ENCODE measurements around the gene DDR2. TPM values are rescaled to one million over a fixed set of nuclear protein-coding genes. Genes with fewer than 3 reads are reported as not detected.
A peak's percentile ranks its signal among the peaks of the same experiment; 100 is the strongest.

The DDR2 gene
- total RNA-seq, 1 donor from 2014 or later, result 0.69 TPM

- no peak overlapping the region for H3K4me3 ChIP-seq
- H3K27me3 Mint-ChIP-seq (ENCODE audit: insufficient read depth, low read depth), result peaks cover 2% of the 10 kb centered on the region
- no peak overlapping the region for H3K27ac Mint-ChIP-seq
- H3K36me3 Mint-ChIP-seq, result no peaks in the 10 kb centered on the region
- H3K9ac ChIP-seq, result no peak overlapping the region
- H3K27me3 ChIP-seq, result no peaks in the 10 kb centered on the region
- no peaks in the 10 kb centered on the region for H3K9me3 ChIP-seq (ENCODE audit: low read depth)
- TF ChIP-seq EZH2 (IDR thresholded peaks at IDR 0.05) (no peak), CTCF (IDR thresholded peaks at IDR 0.05) (no peak), EZH2phosphoT487 (IDR thresholded peaks at IDR 0.05) (no peak)
- no peak for DNase-seq (ENCODE audit: low spot score)
- no peak overlapping the region for H2AFZ ChIP-seq (replicated peaks)
- H3K4me2 ChIP-seq, result no peak overlapping the region
- peaks cover 10% of the 10 kb centered on the region for H3K4me1 Mint-ChIP-seq
- no peaks in the 10 kb centered on the region for H3K4me1 ChIP-seq
- no peak overlapping the region for H3K27ac ChIP-seq
- no peaks in the 10 kb centered on the region for H3F3A ChIP-seq (ENCODE audit: low read depth)
- no peak overlapping the region for H3K4me3 Mint-ChIP-seq
- no peaks in the 10 kb centered on the region for H3K36me3 ChIP-seq
- H3K9me3 Mint-ChIP-seq, result no peaks in the 10 kb centered on the region
- H4K20me1 ChIP-seq (ENCODE audit: low read depth), result no peaks in the 10 kb centered on the region
- no peaks in the 10 kb centered on the region for H3K79me2 ChIP-seq (ENCODE audit: low read depth)
These were observed 23.0 kb upstream of the DDR2 start for GRCh38 chr1:162609306-162609705.

GRCh38 chr1:162612606-162613400, 19.5 kb upstream of the DDR2 start:
- Mint-ChIP-seq H3K27ac (peak overlapping the region; percentile 44), H3K27me3 (ENCODE audit: insufficient read depth, low read depth) (peaks cover 2% of the 10 kb centered on the region), H3K4me1 (peaks cover 10% of the 10 kb centered on the region), H3K9me3 (peaks cover 12% of the 10 kb centered on the region), H3K4me3 (peak overlapping the region; percentile 15), H3K36me3 (peaks cover 4% of the 10 kb centered on the region)
- Histone ChIP-seq H3K27ac (no peak overlapping the region), H3F3A (ENCODE audit: low read depth) (no peaks in the 10 kb centered on the region), H3K4me1 (no peaks in the 10 kb centered on the region), H3K4me3 (no peak overlapping the region), H4K20me1 (ENCODE audit: low read depth) (no peaks in the 10 kb centered on the region), H3K9me3 (ENCODE audit: low read depth) (peaks cover 17% of the 10 kb centered on the region), H3K4me2 (no peak overlapping the region), H3K27me3 (no peaks in the 10 kb centered on the region), H3K9ac (no peak overlapping the region), H3K36me3 (no peaks in the 10 kb centered on the region), H3K79me2 (ENCODE audit: low read depth) (no peaks in the 10 kb centered on the region), H2AFZ (replicated peaks) (peak overlapping the region; percentile 26)
- no peak for TF ChIP-seq EZH2phosphoT487 (IDR thresholded peaks at IDR 0.05)
- TF ChIP-seq CTCF (IDR thresholded peaks at IDR 0.05), result no peak
- TF ChIP-seq EZH2 (IDR thresholded peaks at IDR 0.05), result no peak
- no peak for DNase-seq (ENCODE audit: low spot score)

- Histone ChIP-seq H3F3A (ENCODE audit: low read depth) (no peaks in the 10 kb centered on the region), H3K36me3 (no peaks in the 10 kb centered on the region), H3K4me2 (no peak overlapping the region), H3K9me3 (ENCODE audit: low read depth) (peaks cover 20% of the 10 kb centered on the region), H4K20me1 (ENCODE audit: low read depth) (no peaks in the 10 kb centered on the region), H3K27me3 (no peaks in the 10 kb centered on the region), H2AFZ (replicated peaks) (no peak overlapping the region), H3K27ac (no peak overlapping the region), H3K79me2 (ENCODE audit: low read depth) (no peaks in the 10 kb centered on the region), H3K4me3 (no peak overlapping the region), H3K4me1 (no peaks in the 10 kb centered on the region), H3K9ac (no peak overlapping the region)
- Mint-ChIP-seq H3K9me3 (peaks cover 18% of the 10 kb centered on the region), H3K4me1 (peaks cover 10% of the 10 kb centered on the region), H3K4me3 (no peak overlapping the region), H3K27me3 (ENCODE audit: insufficient read depth, low read depth) (peaks cover 2% of the 10 kb centered on the region), H3K27ac (no peak overlapping the region), H3K36me3 (peaks cover 4% of the 10 kb centered on the region)
- DNase-seq (ENCODE audit: low spot score), result no peak
- TF ChIP-seq CTCF (IDR thresholded peaks at IDR 0.05) (no peak), EZH2 (IDR thresholded peaks at IDR 0.05) (no peak), EZH2phosphoT487 (IDR thresholded peaks at IDR 0.05) (no peak)
These were observed 15.4 kb upstream of the DDR2 start for GRCh38 chr1:162616848-162617247.
